Smooth muscle cell (in vitro differentiated cells): ENCODE results near the gene OXCT1. TPM values are rescaled to one million over a fixed set of nuclear protein-coding genes. Genes with fewer than 3 reads are reported as not detected.

ENCODE experiments used
- DNase-seq: peaks from one replicate; lab custom pipeline; 2025; ENCODE audit not compliant: unreplicated experiment; lab: John Stamatoyannopoulos, UW
- H2AFZ ChIP-seq: fragments of 200-600 bp; sonication (generic); 2 replicates; pipeline ENCODE4 v1.6.0; 2016; ENCODE audit warnings: antibody characterized with exemption, low read depth, mild to moderate bottlenecking
- H3F3A ChIP-seq: fragments of 200-600 bp; sonication (generic); 2 replicates; pipeline ENCODE4 v1.6.0; 2017; ENCODE audit warnings: antibody characterized with exemption, low read depth
- H3K27ac ChIP-seq: fragments of 200-600 bp; sonication (generic); 2 replicates; pipeline ENCODE4 v1.5.1; 2016; ENCODE audit warnings: low read depth, mild to moderate bottlenecking
- H3K27me3 ChIP-seq: fragments of 200-600 bp; sonication (generic); 2 replicates; pipeline ENCODE4 v1.6.1; 2016; ENCODE audit warnings: low read depth, mild to moderate bottlenecking
- H3K36me3 ChIP-seq: fragments of 200-600 bp; sonication (generic); 2 replicates; pipeline ENCODE4 v1.5.1; 2016; ENCODE audit warnings: low read depth
- H3K4me1 ChIP-seq: fragments of 200-600 bp; sonication (generic); 2 replicates; pipeline ENCODE4 v1.5.1; 2016; ENCODE audit warnings: low read depth
- H3K4me2 ChIP-seq: fragments of 200-600 bp; sonication (generic); 2 replicates; pipeline ENCODE4 v1.6.0; 2016; ENCODE audit warnings: mild to moderate bottlenecking
- H3K4me3 ChIP-seq: fragments of 200-600 bp; sonication (generic); 2 replicates; pipeline ENCODE4 v1.5.1; 2016; ENCODE audit warnings: mild to moderate bottlenecking
- H3K79me2 ChIP-seq: fragments of 200-600 bp; sonication (generic); 2 replicates; pipeline ENCODE4 v1.6.0; 2016; ENCODE audit warnings: low read depth, mild to moderate bottlenecking
- H3K9ac ChIP-seq: fragments of 200-600 bp; sonication (generic); 2 replicates; pipeline ENCODE4 v1.6.0; 2016; ENCODE audit warnings: low read depth
- H3K9me3 ChIP-seq: fragments of 200-600 bp; sonication (generic); replicated peaks from 2 replicates; pipeline ENCODE4 v1.5.1; 2016; ENCODE audit warnings: low read depth
- H4K20me1 ChIP-seq: fragments of 200-600 bp; sonication (generic); 2 replicates; pipeline ENCODE4 v1.6.0; 2016; ENCODE audit warnings: low read depth
- WGBS: methylation state at CpG from one replicate; pipeline ENCODE4 v1.1.7; 2016; ENCODE audit warnings: low lambda C conversion rate; 5-methylcytosine and 5-hydroxymethylcytosine counted together
- polyA plus RNA-seq: library from polyadenylated mRNA; unstranded; fragments of >200 nt; fragmentation: Nextera tagmentation; extraction: Ambion mirVana; gene quantifications from 2 replicates; pipeline ENCODE4 v1.2.1, GENCODE V29; 2016
- total RNA-seq: library from RNA; depleted of rRNA; stranded (reverse); fragments of >200 nt; gene quantifications from 2 replicates; pipeline ENCODE4 v1.2.3, GENCODE V29; 2014
- TF ChIP-seq, protein P1 (sequence below): fragments of 200-600 bp; sonication (generic); IDR thresholded peaks from 2 replicates; pipeline ENCODE4 v1.5.1; 2017; ENCODE audit warnings: borderline replicate concordance, mild to moderate bottlenecking, antibody characterized with exemption; ENCODE audit not compliant: insufficient read depth, poor library complexity, severe bottlenecking

OXCT1 gene
- total and polyA plus RNA-seq, 2 experiments from 2014 or later, result 10.0 to 16.7 TPM

DNA sequence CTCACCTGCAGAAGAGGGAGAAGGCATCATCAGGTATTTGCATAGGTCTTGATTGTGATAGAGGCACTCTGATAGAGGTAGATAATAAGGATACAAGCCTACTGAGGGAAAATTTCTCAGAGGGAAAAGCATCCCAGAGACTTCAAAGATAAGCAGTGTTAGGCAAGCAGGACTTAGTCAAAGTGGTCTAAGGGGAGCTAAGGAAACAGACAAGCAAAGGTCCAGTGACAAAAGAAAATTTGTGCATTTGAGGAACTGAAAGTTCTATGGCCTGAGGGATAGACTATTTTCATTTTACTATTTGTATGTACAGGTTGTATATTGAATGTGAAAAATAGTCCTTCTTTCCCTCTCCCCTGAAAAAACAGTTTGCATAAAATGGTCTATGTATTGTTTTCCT is 27.4 kb downstream of the OXCT1 start:
- Histone ChIP-seq H3F3A (no peaks in the 10 kb centered on the region), H3K4me1 (no peaks in the 10 kb centered on the region), H3K36me3 (no peaks in the 10 kb centered on the region), H2AFZ (no peak overlapping the region), H3K4me3 (no peak overlapping the region), H3K9me3 (no peaks in the 10 kb centered on the region), H3K27me3 (no peaks in the 10 kb centered on the region), H4K20me1 (no peaks in the 10 kb centered on the region), H3K9ac (no peak overlapping the region), H3K27ac (no peak overlapping the region), H3K79me2 (no peaks in the 10 kb centered on the region), H3K4me2 (no peak overlapping the region)
- TF ChIP-seq, protein P1, sequence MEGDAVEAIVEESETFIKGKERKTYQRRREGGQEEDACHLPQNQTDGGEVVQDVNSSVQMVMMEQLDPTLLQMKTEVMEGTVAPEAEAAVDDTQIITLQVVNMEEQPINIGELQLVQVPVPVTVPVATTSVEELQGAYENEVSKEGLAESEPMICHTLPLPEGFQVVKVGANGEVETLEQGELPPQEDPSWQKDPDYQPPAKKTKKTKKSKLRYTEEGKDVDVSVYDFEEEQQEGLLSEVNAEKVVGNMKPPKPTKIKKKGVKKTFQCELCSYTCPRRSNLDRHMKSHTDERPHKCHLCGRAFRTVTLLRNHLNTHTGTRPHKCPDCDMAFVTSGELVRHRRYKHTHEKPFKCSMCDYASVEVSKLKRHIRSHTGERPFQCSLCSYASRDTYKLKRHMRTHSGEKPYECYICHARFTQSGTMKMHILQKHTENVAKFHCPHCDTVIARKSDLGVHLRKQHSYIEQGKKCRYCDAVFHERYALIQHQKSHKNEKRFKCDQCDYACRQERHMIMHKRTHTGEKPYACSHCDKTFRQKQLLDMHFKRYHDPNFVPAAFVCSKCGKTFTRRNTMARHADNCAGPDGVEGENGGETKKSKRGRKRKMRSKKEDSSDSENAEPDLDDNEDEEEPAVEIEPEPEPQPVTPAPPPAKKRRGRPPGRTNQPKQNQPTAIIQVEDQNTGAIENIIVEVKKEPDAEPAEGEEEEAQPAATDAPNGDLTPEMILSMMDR, result no peak
- DNase-seq, result no peak

DNA sequence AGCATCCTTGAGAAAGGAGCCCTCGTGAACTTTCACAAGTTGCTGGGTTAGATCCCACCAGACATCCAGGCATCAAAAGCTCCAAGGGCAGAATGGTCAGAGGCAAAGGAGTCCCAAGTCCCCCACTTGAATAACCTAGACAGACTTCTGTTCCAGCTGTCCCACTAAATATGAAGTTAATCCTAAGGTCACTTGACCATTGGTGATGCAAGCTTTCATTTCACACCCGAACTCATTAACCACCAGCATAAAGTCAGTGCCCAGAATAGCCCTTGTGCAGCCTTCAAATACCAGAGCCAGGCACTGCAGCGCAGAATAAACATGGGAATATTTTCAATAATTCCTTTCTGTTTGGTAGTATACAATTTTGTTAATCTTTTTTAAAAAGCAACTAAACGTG is 28.9 kb downstream of the OXCT1 start:
- no peaks in the 10 kb centered on the region for H4K20me1 ChIP-seq

DNA sequence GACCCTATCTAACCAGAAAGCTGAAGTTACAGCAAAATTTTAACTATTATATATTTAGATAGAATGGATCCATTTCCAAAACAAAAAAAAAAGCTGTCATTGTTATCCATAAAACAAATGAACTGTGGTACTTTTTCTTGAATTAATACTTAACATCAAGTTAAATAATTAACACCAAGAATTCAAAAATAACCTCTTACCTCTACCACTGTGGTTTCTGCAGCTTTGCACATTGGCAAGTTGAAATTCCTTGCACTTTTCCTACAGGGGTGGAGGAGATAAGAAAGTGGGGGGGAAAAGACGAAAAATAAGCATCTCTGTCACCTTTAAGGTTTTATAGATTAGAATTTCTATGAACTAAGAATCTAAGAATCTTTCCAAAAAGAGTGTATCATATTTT is 30.0 kb downstream of the OXCT1 start:
- Histone ChIP-seq H3K9me3 (no peaks in the 10 kb centered on the region), H3K27ac (no peak overlapping the region), H4K20me1 (no peaks in the 10 kb centered on the region), H3K27me3 (no peaks in the 10 kb centered on the region), H3K36me3 (no peaks in the 10 kb centered on the region), H2AFZ (no peak overlapping the region), H3K4me2 (no peak overlapping the region), H3K4me3 (no peak overlapping the region), H3F3A (no peaks in the 10 kb centered on the region), H3K9ac (no peak overlapping the region), H3K4me1 (no peaks in the 10 kb centered on the region), H3K79me2 (no peaks in the 10 kb centered on the region)
- TF ChIP-seq, protein P1, result no peak
- WGBS, result 91% methylated on average over 1 of the region's 1 CpG
- no peak for DNase-seq

More for the DNA sequence above, 28.9 kb downstream of the OXCT1 start:
- Histone ChIP-seq H3K9ac (no peak overlapping the region), H3K27me3 (no peaks in the 10 kb centered on the region), H3K4me1 (no peaks in the 10 kb centered on the region), H3K4me2 (no peak overlapping the region), H3K36me3 (no peaks in the 10 kb centered on the region), H3K27ac (no peak overlapping the region), H2AFZ (no peak overlapping the region), H3K4me3 (no peak overlapping the region), H3K79me2 (no peaks in the 10 kb centered on the region), H3F3A (no peaks in the 10 kb centered on the region), H3K9me3 (no peaks in the 10 kb centered on the region)
- 90% methylated on average over 4 of the region's 4 CpGs for WGBS
- DNase-seq, result no peak
- TF ChIP-seq, protein P1, result no peak

DNA sequence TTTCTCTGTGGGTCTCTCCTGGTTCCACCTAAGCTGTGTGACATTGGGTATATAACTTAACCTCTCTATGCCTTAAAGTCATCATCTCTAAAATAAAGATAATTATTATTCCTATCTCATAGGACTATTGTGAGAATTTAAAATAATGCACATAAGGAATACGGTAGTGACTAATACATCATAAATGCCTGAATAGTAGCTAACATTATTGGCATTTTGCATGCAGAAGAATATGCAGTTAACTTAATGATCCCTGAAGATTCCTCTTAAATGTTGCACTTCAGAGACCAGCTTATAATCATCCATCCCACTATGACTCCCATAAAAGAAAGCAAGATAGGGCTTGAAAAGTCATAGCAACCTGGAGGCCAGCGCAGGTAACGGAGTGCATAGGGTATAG is 32.4 kb downstream of the OXCT1 start:
- Histone ChIP-seq H4K20me1 (no peaks in the 10 kb centered on the region), H3K79me2 (no peaks in the 10 kb centered on the region), H3F3A (no peaks in the 10 kb centered on the region), H3K9ac (no peak overlapping the region), H3K4me3 (no peak overlapping the region), H2AFZ (no peak overlapping the region), H3K36me3 (no peaks in the 10 kb centered on the region), H3K9me3 (no peaks in the 10 kb centered on the region), H3K27ac (no peak overlapping the region), H3K27me3 (no peaks in the 10 kb centered on the region), H3K4me2 (no peak overlapping the region), H3K4me1 (no peaks in the 10 kb centered on the region)
- TF ChIP-seq, protein P1, result no peak
- WGBS, result 97% methylated on average over 3 of the region's 3 CpGs
- no peak for DNase-seq
